Measurements from ENCODE around the gene CSNK2A1. TPM values are rescaled to one million over a fixed set of nuclear protein-coding genes. Genes with fewer than 3 reads are reported as not detected.
"Not testable (repeated sequence)": the region's sequence is repeated elsewhere in the genome, so short reads cannot be mapped to it uniquely, and the experiment has no call there.

Gene CSNK2A1
- total RNA-seq, 1 donor from 2014 or later = 91.6 TPM

- no peak for DNase-seq (ENCODE audit: low spot score)
Observed at GRCh38 chr20:533526-533925, 10.1 kb downstream of the CSNK2A1 start.

GRCh38 chr20:532530-532929 is 11.1 kb downstream of the CSNK2A1 start:
- DNase-seq (ENCODE audit: low spot score) = no peak

GRCh38 chr20:531608-532007 is 12.0 kb downstream of the CSNK2A1 start:
- DNase-seq (ENCODE audit: low spot score) = no peak

GRCh38 chr20:530321-530720 is 13.3 kb downstream of the CSNK2A1 start:
- DNase-seq (ENCODE audit: low spot score) = no peak

GRCh38 chr20:528923-529604 is 14.5 kb downstream of the CSNK2A1 start:
- DNase-seq (ENCODE audit: low spot score) = no peak

GRCh38 chr20:527571-527886 is 16.1 kb downstream of the CSNK2A1 start:
- no peak for DNase-seq (ENCODE audit: low spot score)

GRCh38 chr20:521860-522259 is 21.7 kb downstream of the CSNK2A1 start:
- DNase-seq (ENCODE audit: low spot score) = no peak

- no peak for DNase-seq (ENCODE audit: low spot score)
Observed at GRCh38 chr20:519999-520398, 23.6 kb downstream of the CSNK2A1 start.

- no peak for DNase-seq (ENCODE audit: low spot score)
Observed at GRCh38 chr20:517221-517620, 26.4 kb downstream of the CSNK2A1 start.

- DNase-seq (ENCODE audit: low spot score) = no peak
Observed at GRCh38 chr20:516799-517198, 26.8 kb downstream of the CSNK2A1 start.

- DNase-seq (ENCODE audit: low spot score) = no peak
Observed at GRCh38 chr20:515696-516095, 27.9 kb downstream of the CSNK2A1 start.

- no peak for DNase-seq (ENCODE audit: low spot score)
Observed at GRCh38 chr20:513429-513828, 30.2 kb downstream of the CSNK2A1 start.

GRCh38 chr20:510328-511057 is 33.1 kb downstream of the CSNK2A1 start:
- DNase-seq (ENCODE audit: low spot score) = not testable (repeated sequence)

- DNase-seq (ENCODE audit: low spot score) = not testable (repeated sequence)
Observed at GRCh38 chr20:508364-508787, 35.2 kb downstream of the CSNK2A1 start.

GRCh38 chr20:507761-508332 is 35.7 kb downstream of the CSNK2A1 start:
- no peak for DNase-seq (ENCODE audit: low spot score)

- DNase-seq (ENCODE audit: low spot score) = no peak
Observed at GRCh38 chr20:507006-507758, 36.4 kb downstream of the CSNK2A1 start.

- no peak for DNase-seq (ENCODE audit: low spot score)
Observed at GRCh38 chr20:504632-505075, 38.9 kb downstream of the CSNK2A1 start.

- no peak for DNase-seq (ENCODE audit: low spot score)
Observed at GRCh38 chr20:503048-503737, 40.4 kb downstream of the CSNK2A1 start.

- DNase-seq (ENCODE audit: low spot score) = no peak
Observed at GRCh38 chr20:497979-498378, 45.6 kb downstream of the CSNK2A1 start.

- peak; percentile 15 for DNase-seq (ENCODE audit: low spot score)
Observed at GRCh38 chr20:496126-496696, 47.4 kb downstream of the CSNK2A1 start.

GRCh38 chr20:492159-492558 is 51.4 kb downstream of the CSNK2A1 start:
- DNase-seq (ENCODE audit: low spot score) = no peak
